ENCODE data around the gene F2RL3. TPM values are rescaled to one million over a fixed set of nuclear protein-coding genes. Genes with fewer than 3 reads are reported as not detected.

The F2RL3 gene
- total RNA-seq, 2 experiments from 2014 or later: not detected

DNA sequence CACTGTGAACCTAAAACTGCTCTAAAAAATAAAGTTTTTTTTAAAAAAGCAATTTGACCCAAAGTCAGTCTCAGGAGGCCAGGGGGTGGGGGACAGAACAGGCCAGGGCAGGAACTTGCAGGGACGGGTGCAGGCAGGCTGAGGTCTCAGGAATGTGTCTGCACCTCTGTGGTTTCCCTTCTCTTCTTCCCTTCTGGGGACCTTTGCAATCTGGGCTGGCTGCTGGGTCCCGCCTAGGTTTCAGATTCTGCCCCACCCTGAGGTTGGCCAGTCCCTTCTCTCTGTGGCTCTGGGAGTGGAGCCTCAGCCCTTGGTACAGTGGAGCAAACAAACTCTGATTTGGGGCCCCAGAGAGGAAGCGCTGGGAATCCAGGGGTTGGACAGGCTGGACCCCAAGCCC lies 5.3 kb upstream of the F2RL3 start:
- Mint-ChIP-seq H3K4me1 (ENCODE audit: low read depth) (no peaks in the 10 kb centered on the region), H3K27me3 (peaks cover 4% of the 10 kb centered on the region), H3K4me3 (no peak overlapping the region), H3K9me3 (peaks cover 10% of the 10 kb centered on the region), H3K27ac (no peak overlapping the region), H3K36me3 (ENCODE audit: low read depth) (peaks cover 37% of the 10 kb centered on the region)
- H3K4me3 ChIP-seq (ENCODE audit: low read length): no peak overlapping the region
- intact Hi-C loops (cut with DNase I, micrococcal nuclease): no loop called here
- H3K36me3 ChIP-seq (ENCODE audit: insufficient read depth, low read length): peaks cover 18% of the 10 kb centered on the region
- CTCF ChIA-PET: no interaction called here
- DNase-seq (no peak), ATAC-seq (ENCODE audit: poor library complexity) (no peak)
- peaks cover 2 to 6% of the 10 kb centered on the region in 2 experiments for H3K27me3 ChIP-seq (ENCODE audit: control insufficient read depth in 1 of 2, insufficient read depth in 2 of 2, low read length in 2 of 2)
- POLR2A ChIA-PET: no interaction called here
- peaks cover 2% of the 10 kb centered on the region for H3K4me1 ChIP-seq (ENCODE audit: insufficient read depth, low read length)
- peaks cover 27 to 59% of the 10 kb centered on the region in 2 experiments for H3K9me3 ChIP-seq (ENCODE audit: control insufficient read depth in 1 of 2, insufficient read depth in 1 of 2, low read length in 2 of 2)
- TF ChIP-seq, protein P1, sequence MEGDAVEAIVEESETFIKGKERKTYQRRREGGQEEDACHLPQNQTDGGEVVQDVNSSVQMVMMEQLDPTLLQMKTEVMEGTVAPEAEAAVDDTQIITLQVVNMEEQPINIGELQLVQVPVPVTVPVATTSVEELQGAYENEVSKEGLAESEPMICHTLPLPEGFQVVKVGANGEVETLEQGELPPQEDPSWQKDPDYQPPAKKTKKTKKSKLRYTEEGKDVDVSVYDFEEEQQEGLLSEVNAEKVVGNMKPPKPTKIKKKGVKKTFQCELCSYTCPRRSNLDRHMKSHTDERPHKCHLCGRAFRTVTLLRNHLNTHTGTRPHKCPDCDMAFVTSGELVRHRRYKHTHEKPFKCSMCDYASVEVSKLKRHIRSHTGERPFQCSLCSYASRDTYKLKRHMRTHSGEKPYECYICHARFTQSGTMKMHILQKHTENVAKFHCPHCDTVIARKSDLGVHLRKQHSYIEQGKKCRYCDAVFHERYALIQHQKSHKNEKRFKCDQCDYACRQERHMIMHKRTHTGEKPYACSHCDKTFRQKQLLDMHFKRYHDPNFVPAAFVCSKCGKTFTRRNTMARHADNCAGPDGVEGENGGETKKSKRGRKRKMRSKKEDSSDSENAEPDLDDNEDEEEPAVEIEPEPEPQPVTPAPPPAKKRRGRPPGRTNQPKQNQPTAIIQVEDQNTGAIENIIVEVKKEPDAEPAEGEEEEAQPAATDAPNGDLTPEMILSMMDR (IDR thresholded peaks at IDR 0.05): no peak
- no peak overlapping the region for H3K27ac ChIP-seq (ENCODE audit: low read depth in 1 of 2, low read length in 2 of 2)

DNA sequence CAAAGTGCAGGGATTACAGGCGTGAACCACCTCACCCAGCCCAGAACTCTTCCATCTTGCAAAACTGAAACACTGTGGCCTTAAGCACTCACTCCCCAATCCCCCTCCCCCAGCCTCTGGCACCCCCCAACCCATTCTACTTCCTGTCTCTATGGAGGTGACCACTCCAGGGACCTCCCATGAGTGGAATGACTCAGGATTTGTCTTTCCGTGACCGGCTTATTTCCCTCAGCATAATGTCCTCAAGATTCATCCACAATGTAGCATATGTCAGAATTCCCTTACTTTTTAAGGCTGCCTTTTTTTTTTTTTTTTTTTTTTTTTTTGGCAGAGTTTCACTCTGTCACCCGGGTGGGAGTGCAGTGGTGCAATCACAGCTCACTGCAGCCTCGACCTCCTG lies 3.6 kb upstream of the F2RL3 start:
- POLR2A ChIA-PET: interaction anchor here (0.7 kb wide), 1 partner anchor 1685 kb away, joined by 5 read pairs; the partner anchor contains the start of gene NOTCH3

DNA sequence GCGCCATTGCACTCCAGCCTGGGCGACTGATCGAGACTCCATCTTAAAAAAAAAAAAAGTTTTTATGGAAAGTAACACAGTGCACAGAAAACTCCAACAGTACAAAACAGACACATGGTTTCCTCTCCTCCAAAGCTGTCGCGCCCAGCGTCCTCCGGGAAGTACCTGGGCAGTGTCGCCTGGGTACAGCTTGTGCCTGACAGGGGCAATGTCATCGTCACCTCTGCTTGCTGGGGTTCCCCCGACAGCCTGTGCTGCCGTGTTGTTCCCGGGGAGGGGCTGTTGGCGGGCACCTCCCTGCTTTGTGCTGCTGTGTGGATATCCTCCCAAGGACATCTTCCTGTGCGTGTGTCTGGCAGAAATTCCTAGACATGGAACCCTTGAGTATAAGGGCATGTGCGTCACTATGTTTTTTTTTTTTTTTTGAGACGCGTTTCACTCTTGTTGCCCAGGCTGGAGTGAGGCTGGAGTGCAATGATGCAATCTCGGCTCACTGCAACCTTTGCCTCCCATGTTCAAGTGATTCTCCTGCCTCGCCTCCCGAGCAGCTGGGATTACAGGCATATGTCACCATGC lies 2.4 kb upstream of the F2RL3 start:
- CTCF ChIA-PET: no interaction called here
- Mint-ChIP-seq H3K4me3 (no peak overlapping the region), H3K4me1 (ENCODE audit: low read depth) (no peaks in the 10 kb centered on the region), H3K27ac (no peak overlapping the region), H3K27me3 (peaks cover 11% of the 10 kb centered on the region), H3K9me3 (peaks cover 10% of the 10 kb centered on the region), H3K36me3 (ENCODE audit: low read depth) (peaks cover 14% of the 10 kb centered on the region)
- H3K4me3 ChIP-seq (ENCODE audit: low read length): no peak overlapping the region
- H3K4me1 ChIP-seq (ENCODE audit: insufficient read depth, low read length): peaks cover 9% of the 10 kb centered on the region
- POLR2A ChIA-PET: no interaction called here
- no peak overlapping the region for H3K27ac ChIP-seq (ENCODE audit: low read depth in 1 of 2, low read length in 2 of 2)
- H3K27me3 ChIP-seq (ENCODE audit: control insufficient read depth in 1 of 2, insufficient read depth in 2 of 2, low read length in 2 of 2): peaks cover 2 to 6% of the 10 kb centered on the region in 2 experiments
- TF ChIP-seq, protein P1 (IDR thresholded peaks at IDR 0.05): no peak
- no peak for ATAC-seq (ENCODE audit: poor library complexity)
- H3K9me3 ChIP-seq (ENCODE audit: control insufficient read depth in 1 of 2, insufficient read depth in 1 of 2, low read length in 2 of 2): peaks cover 22 to 41% of the 10 kb centered on the region in 2 experiments
- no peak for DNase-seq
- no peaks in the 10 kb centered on the region for H3K36me3 ChIP-seq (ENCODE audit: insufficient read depth, low read length)
- intact Hi-C loops (cut with DNase I, micrococcal nuclease): no loop called here

More for the DNA sequence above, 3.6 kb upstream of the F2RL3 start:
- Mint-ChIP-seq H3K9me3 (peaks cover 10% of the 10 kb centered on the region), H3K4me3 (no peak overlapping the region), H3K36me3 (ENCODE audit: low read depth) (peaks cover 21% of the 10 kb centered on the region), H3K27ac (no peak overlapping the region), H3K4me1 (ENCODE audit: low read depth) (no peaks in the 10 kb centered on the region), H3K27me3 (peaks cover 4% of the 10 kb centered on the region)
- peaks cover 1% of the 10 kb centered on the region for H3K36me3 ChIP-seq (ENCODE audit: insufficient read depth, low read length)
- peaks cover 27 to 53% of the 10 kb centered on the region in 2 experiments for H3K9me3 ChIP-seq (ENCODE audit: control insufficient read depth in 1 of 2, insufficient read depth in 1 of 2, low read length in 2 of 2)
- H3K4me3 ChIP-seq (ENCODE audit: low read length): no peak overlapping the region
- intact Hi-C loops (cut with DNase I, micrococcal nuclease): no loop called here
- peaks cover 9% of the 10 kb centered on the region for H3K4me1 ChIP-seq (ENCODE audit: insufficient read depth, low read length)
- CTCF ChIA-PET: no interaction called here
- ATAC-seq (ENCODE audit: poor library complexity): no peak
- no peak overlapping the region for H3K27ac ChIP-seq (ENCODE audit: low read depth in 1 of 2, low read length in 2 of 2)
- TF ChIP-seq, protein P1 (IDR thresholded peaks at IDR 0.05): no peak
- peaks cover 2 to 6% of the 10 kb centered on the region in 2 experiments for H3K27me3 ChIP-seq (ENCODE audit: control insufficient read depth in 1 of 2, insufficient read depth in 2 of 2, low read length in 2 of 2)
- no peak for DNase-seq
